NCI-H748 treated with DMSO at 0.1 percent for 48 hours (cell line): Measurements from ENCODE around the gene S100A5.
"Not testable (repeated sequence)": the region's sequence is repeated elsewhere in the genome, so short reads cannot be mapped to it uniquely, and the experiment has no call there.

ENCODE experiments used
- DNase-seq: peaks from one replicate; lab custom pipeline; 2025; lab: John Stamatoyannopoulos, UW

The S100A5 gene, protein sequence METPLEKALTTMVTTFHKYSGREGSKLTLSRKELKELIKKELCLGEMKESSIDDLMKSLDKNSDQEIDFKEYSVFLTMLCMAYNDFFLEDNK

DNA sequence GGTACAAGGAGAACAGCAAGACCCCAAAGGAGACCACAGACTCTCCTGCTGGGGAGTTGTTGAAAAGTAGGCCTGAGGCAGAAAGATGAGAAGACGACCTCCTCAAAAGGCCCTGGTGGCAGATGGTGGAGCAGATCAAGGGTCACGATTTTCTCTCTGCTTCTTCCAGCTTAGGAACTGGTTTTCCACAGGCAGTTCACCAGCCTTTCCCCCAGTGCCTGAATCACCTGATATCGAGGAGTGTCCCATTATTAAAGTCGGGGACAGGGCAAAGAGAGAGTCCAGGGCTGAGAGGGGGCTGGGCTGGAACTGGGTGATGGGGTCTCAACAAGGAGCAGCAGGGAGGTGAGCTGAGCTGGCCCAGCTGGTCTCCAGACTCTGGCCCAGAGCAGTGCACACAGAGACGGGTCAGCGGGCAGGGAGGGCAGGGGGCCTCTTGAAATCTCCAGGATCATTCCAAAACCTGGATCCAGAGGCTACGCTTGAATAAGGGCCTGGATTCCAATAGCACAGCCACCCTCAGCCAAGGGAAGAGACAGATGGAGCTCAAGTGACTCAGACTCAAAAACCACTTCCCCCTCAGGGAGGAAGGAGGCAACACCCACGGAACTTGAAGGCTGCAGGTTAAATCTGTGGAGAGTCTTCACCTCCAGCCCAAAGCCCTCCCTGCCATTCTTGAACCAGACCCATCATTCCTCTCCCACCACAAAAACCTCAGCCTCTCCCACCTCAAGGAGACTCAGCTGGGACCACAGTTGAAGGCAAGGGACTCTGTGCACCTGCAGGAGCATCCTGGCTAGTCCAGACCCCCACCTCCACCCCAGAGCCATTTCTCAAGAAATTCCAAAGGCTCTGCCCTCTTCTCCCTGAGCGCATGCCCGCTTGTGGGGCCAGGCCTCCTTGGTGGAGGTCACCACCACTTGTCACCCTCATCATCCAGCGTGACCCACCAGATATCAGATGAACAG, at the start of gene S100A5:
Gene S100A5, minus strand, starts transcription at position 541 of the 968 bp plus-strand sequence. CDS start 743 bp downstream, outside the sequence.
- DNase-seq: no peak

DNA sequence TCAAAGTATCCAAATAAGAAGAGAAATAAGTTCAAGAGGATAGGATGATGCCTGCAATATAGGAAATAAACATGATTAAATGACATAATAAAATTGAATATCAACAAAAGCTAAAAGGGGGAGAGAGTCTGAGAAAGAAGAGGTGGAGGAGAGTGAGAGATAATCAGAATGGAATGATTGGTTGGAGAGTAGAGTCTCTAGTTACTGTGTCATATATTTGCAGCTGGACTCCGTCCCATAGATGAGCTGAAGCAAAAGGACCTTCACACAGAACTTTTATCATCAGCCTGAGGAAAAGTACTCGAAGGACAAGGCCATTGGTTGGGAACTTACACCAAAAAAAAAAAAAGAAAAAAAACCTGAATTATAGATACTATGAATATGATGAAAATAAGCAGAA, 47.7 kb upstream of the S100A5 start:
- DNase-seq: no peak

DNA sequence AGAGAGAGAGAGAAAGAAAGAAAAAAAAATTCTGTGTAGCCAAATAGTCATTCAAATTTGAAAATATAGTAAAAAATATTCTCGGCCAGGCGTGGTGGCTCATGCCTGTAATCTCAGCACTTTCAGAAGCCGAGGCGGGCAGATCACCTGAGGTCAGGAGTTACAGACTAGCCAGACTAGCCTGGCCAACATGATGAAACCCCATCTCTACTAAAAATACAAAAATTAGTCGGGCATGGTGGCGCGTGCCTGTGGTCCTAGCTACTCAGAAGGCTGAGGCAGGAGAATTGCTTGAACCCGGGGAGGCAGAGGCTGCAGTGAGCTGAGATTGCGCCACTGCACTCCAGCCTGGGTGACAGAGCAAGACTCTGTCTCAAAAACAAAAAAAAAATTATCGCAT, 47.3 kb upstream of the S100A5 start:
- DNase-seq: not testable (repeated sequence)

DNA sequence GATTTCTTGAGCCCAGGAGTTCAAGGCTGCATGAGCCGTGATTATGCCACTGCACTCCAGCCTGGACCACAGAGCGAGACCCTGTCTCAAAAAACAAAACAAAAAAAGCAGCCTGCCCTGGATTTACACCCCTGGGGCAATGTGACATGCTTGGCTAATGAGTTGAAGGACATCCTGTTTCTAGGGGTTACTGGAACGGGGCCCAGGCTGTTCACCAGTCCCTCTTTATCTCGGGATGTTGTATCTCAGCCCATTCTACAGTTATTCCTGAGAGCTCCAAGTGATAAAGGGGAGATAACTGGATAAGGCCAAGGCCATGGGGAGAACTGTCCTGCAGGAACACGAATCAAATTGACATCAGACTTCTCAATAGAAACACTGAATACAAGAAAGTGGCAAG, 46.6 kb upstream of the S100A5 start:
- no peak for DNase-seq

DNA sequence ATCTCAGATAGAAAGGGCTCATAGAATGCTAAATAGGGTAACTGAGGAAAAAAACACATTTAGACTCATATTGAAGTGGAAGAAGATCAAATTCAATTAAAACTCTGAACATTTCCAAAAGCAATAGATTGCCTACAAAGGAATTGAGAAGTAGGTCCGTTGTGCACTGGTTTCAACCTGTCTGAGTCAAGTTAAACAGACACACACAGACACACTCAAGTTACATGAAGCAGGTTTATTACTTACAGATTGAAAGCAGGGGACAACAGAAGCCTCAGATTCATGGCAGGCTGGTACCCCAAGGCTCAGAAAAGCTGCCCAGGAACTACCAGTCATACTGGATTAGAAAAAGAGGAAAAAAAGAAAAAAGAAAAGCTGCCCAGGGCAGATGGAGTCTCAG, 45.6 kb upstream of the S100A5 start:
- no peak for DNase-seq

DNA sequence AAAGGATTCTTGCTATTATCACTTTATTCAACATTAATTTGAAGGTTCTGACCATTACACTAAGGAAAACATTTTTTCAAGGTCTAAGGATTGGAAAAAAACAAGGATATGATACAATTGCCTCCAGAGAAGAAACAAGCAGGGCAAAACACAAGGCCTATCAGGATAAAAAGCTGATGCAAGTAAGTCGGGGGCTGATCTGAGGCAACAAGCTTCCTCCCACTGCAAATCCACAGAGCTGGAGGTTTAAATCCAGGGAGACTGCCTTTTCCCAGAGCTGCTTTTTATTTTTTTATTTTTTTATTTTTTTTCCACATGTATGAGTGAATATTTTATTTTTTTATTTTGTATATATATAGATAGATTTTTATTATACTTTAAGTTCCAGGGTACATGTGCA, 44.3 kb upstream of the S100A5 start:
- no peak for DNase-seq

DNA sequence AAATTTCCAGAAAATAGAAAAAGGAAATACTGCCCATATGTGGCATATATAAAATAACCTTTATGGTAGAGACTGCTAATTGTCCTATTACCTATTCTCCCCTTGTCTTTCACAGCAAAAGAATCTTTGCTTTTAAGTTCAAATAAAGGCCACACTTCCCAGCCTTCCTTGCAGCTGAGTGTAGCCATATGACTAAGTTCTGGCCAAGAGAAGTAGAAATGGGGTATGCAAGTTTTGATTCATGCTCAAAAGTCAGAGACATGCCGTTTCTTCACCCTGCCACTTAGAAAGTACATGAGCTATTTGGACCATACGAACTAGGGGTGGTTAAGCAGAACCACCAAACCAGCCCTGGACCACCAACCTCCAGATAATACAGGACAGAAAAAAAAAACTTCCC, 43.2 kb upstream of the S100A5 start:
- DNase-seq: no peak

DNA sequence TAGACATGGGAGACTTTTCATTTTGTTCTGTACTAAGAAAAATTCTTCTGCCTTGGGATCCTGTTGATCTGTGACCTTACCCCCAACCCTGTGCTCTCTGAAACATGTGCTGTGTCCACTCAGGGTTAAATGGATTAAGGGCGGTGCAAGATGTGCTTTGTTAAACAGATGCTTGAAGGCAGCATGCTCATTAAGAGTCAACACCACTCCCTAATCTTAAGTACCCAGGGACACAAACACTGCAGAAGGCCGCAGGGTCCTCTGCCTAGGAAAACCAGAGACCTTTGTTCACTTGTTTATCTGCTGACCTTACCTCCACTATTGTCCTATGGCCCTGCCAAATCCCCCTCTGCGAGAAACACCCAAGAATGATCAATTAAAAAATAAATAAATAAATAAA, 42.8 kb upstream of the S100A5 start:
- DNase-seq: not testable (repeated sequence)

DNA sequence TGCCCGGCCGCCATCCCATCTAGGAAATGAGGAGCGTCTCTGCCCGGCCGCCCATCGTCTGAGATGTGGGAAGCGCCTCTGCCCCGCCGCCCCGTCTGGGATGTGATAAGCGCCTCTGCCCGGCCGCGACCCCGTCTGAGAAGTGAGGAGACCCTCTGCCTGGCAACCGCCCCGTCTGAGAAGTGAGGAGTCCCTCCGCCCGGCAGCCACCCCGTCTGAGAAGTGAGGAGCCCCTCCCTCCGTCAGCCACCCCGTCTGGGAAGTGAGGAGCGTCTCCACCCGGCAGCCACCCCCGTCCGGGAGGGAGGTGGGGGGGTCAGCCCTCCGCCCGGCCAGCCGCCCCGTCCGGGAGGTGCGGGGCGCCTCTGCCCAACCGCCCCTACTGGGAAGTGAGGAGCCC, 42.1 kb upstream of the S100A5 start:
- not testable (repeated sequence) for DNase-seq

DNA sequence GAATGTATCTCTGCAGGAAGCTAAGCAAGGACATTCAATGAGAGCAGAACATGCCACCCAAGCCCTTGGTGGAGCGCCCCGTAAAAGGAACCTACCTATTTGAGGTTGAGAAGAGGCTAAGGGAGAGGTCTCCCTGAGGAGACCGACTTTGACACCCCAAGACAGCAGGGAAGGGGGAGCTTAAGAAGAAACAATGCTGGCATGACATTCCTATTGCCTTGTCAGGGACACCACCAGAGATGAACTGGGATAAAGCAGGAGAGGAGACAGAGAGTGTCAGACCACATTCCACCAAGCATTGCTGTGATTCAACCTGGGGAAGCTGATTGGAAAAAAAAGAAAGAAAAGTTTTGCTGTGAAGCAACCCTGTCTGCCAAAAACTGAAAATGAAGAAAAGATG, 38.2 kb upstream of the S100A5 start:
- DNase-seq: no peak

DNA sequence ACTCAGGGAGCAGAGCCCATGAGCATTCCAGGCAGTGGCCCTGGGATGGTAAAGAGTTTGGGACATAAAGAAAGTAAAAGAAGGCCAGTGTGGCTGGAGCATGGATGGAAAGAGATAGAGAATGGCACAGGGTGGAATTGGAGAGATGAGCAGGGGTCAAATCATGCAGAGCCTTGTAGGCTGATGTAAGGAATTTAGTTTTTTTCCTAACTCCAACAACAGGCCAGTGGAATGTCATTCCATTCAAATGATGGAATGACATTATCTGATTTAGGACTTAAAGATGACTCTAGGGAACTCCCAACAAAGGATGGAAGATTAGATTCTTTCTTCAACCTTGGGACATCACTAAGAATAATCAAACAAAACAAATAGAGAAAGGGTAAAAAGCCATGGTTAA, 37.8 kb upstream of the S100A5 start:
- no peak for DNase-seq

DNA sequence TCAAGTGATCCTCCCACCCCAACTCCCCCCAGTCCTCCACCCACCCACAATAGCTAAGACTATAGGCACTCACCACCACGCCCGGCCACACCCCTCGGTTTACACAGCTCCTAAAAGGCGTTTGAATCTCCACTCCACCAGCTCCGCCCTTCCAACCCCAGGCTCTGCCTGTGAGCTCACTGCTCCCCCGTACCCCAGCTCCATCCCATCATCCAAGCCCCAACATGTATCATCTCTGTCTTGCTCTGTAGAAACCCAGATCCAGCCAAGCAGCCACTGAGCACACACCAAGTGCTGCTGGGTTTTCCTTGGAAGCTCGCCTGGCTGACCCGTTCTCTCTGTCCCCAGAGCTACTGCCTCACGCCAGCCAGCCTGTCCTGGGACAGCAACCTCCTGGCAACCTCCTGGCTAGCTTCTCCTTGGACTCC, 36.9 kb upstream of the S100A5 start:
- DNase-seq: no peak

DNA sequence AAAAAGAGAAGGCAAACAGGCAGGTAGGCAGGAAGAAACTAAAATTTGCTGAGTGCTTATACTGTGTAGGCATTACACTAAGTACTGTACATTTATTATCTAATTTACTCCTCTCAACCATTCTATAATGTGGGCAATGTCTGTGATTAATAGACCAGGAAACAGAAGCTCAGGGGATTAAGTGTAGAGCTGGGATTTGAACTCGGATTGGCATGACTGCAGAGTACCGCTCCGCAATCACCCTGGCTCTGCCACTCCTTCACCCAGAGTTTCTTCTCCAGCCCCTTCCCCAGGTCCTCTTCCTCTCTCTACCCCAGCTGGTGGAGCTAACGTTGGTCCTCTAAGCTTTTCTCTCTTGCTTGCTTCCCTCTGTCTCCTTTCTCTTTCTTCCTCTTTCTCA, 36.4 kb upstream of the S100A5 start:
- DNase-seq: no peak

DNA sequence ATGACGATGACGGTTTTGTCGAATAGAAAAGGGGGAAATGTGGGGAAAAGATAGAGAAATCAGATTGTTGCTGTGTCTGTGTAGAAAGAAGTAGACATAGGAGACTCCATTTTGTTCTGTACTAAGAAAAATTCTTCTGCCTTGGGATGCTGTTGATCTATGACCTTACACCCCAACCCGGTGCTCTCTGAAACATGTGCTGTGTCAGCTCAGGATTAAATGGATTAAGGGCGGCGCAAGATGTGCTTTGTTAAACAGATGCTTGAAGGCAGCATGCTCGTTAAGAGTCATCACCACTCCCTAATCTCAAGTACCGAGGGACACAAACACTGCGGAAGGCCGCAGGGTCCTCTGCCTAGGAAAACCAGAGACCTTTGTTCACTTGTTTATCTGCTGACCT, 34.8 kb upstream of the S100A5 start:
- DNase-seq: not testable (repeated sequence)

DNA sequence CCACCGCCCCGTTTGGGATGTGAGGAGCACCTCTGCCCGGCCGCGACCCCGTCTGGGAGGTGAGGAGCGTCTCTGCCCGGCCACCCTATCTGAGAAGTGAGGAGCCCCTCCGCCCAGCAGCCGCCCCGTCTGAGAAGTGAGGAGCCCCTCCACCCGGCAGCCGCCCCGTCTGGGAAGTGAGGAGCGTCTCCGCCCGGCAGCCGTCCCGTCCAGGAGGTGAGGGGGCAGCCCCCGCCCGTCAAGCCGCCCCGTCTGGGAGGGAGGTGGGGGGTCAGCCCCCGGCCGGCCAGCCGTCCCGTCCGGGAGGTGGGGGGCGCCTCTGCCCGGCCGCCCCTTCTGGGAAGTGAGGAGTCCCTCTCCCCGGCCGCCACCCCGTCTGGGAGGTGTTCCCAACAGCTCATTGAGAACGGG, 34.4 kb upstream of the S100A5 start:
- DNase-seq: not testable (repeated sequence)

DNA sequence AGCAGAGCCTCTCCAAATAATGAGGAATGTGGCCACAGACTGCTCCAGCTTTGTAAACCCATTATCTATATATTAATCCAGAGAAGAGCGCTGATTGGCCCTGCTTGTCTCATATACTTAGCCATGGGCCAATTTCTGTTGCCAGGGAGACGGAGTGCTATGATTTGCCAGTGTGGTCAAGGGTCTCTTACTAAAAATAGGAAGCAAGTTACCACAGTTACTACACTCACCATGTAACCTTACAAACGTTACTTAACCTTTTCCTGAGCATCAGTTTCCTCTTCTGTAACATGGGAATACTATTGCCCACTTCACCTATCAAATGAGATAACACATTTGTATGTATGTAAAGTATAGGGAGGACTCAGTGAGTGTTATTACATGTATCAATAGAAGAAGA, 32.6 kb upstream of the S100A5 start:
- DNase-seq: no peak

DNA sequence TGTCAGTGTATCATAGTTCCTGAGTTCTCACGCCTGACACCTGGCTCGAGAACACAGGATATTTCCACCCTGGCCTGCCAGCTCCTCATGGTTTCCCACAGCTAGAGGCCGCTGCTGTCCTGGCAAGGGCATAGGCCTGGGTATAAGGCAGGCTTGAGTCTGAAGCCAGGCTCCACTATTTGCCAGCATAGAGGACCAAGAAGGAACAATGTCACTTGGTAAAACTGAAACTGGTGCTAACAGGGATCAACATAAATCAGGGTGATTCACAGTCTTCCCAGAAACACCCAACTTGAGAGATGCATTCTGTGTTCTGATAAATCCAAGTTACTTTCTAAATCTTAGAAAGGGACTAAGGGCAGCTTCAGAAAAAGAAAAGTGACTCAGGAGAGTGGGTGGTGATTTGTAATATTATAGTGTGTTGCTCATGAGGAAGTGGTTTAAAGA, 31.9 kb upstream of the S100A5 start:
- DNase-seq: peak; percentile 16

DNA sequence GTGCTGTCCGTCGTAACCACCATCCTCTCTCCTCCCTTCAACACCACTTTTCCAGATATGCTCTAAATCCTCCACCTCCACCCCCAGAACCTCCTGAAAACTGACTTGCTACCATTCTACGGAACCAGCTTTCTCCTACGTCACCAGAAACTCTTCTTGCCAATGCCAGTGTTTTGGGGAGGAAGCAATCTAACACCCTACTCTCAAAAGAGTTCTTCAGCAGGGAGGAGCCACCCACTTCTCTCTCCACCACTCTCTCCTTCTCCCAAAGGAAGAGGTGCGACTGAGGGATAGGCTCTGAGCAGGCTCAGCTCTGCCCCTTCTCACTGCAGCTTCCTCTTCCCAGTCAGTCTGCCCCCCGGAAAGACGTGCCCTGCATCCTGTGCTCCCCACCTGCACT, 31.0 kb upstream of the S100A5 start:
- DNase-seq: no peak

DNA sequence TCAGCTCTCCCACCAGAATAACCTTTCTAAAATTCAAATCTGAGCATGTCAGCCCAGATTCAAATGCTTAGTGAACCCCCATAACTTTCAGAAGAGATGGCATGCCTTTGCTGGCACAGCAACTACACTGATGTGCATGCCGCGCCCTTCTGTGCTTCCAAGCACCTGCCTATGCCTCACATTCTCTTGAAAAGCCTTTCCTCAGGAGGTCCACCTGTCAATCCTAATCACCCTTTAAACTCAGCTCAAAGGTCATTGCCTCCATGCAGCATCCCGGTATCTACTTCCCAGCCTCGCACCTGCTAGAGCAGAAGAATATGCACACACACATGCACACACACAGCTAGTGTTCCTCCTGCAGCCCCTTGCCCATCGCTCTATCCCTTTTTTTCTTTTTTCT, 30.1 kb upstream of the S100A5 start:
- no peak for DNase-seq

DNA sequence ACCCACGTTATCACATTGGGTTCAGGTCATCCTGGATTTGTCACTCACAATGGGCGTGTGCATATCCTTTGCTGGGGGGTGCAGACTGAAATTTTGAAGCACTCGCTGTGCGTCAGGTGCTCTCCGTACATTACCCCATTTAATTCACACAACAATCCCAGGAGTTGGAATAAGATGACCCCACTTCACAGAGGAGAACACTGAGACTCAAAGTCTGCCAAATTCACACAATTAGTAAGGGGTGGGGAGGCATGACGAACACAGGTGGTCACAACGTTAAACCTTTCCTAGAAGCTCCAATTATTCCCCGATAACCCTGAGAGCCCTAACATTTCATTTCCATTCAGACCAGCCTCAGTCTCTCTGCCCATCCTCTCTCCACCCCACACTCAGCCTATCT, 28.7 kb upstream of the S100A5 start:
- no peak for DNase-seq

DNA sequence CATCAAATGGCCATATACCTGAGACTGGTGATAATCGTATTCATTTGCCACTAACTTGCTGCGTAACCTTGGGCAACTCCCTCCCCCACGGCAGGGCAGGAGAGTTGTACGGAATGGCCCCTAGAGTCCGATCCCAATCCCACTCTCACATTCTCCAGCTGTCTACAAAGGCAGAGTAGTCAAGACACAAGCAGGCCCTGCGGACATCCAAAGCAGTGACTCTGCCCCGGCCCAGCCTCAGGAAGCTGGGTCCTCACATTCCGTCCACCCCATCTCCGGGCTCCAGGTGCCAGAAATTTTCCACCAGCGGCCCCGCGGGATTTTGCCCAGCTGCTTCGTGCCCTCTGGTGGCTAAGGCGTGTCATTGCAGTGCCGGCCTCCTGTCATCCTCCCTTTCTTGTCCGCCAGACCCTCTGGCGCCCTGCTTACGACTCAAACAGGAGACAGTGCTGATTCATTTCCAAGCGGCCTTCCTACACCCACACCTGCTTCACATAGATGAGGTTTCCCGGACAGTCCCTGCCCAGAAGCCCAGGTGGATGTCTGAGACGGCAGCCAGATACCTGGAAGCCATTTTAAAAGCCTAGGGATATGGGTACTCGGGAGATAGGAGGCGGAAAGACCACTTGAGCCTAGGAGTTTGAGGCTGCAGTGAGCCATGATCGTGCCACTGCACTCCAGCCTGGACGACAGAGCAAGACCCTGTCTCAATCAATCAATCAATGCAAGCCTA, 27.8 kb upstream of the S100A5 start:
- DNase-seq: peak; percentile 78

DNA sequence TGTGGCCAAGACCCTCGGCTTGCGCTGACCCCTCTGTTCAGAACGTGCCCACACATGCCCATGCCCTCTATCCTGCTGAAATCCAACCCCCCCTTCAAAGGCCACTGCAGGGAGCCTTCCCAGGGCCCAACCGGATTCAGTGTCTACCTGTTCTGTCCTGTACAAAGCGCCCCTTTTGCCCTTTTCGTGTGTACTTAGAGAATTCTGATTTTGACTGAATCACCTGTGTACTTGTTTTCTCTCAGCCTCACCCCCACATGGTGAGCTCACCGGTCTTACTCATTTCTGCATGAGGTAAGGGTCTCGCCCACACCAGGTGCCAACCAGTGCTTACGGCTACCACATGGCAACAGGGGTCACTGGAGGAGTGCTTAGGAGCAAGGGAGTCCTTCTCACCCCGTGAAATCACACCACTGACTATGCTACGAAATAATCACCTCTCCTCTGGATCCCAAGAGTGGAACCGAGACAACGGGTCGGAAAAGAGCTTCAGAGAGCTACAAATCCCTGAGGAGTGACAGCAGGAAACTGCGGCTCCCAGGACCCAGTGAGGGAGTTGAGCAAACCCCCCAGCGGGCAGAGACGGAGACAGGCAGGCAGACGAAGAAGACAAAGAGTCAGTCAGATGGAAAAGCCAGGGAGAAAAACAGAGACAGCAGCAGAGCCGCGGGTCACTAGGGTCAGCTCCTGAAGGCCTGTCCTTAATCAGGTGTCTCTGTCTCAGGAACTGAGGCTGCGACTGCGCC, 27.1 kb upstream of the S100A5 start:
- no peak for DNase-seq
